SH-SY5Y (cell line): ENCODE data around the gene SLC39A6.

ENCODE experiments used
- GATA2 ChIP-seq: IDR thresholded peaks from 2 replicates; pipeline ENCODE4 v1.6.1; 2011; ENCODE audit warnings: mild to moderate bottlenecking, low read depth, low read length
- GATA3 ChIP-seq: IDR thresholded peaks from 2 replicates; pipeline ENCODE4 v1.6.1; 2011; ENCODE audit warnings: low read depth, mild to moderate bottlenecking, low read length, moderate library complexity

GRCh38 chr18:36142751-36143150 lies 13.6 kb upstream of the SLC39A6 start:
- no peak for TF ChIP-seq GATA2
- TF ChIP-seq GATA3 = no peak
